ENCODE results near the gene LRRC72.

Gene LRRC72

DNA sequence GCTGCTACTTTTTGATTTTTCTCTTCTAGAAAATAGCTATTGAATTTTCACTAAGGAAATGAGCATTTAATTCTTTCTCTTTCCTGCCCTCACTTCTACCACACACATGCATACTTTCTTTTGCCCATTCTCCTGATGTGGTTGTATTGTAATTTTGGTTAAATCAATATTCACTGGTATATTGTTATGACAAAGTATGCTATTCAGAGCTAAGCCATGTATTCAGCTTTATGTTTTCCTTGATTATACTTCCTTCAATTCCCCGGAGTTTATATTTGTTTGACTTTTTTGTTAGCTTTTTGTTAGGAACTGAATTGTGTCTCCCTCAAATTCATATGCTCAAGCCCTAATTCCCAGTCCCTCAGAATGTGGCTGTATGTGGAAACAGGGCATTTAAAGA, 24.0 kb downstream of the LRRC72 start:
- TF ChIP-seq ARNTL (CRISPR knock-in tag; IDR thresholded peaks at IDR 0.05; ENCODE audit: borderline replicate concordance, low read depth) (no peak), RARB (CRISPR knock-in tag; IDR thresholded peaks at IDR 0.05) (no peak), ZFP3 (CRISPR knock-in tag; IDR thresholded peaks at IDR 0.05) (no peak), TOX (CRISPR knock-in tag; IDR thresholded peaks at IDR 0.05; ENCODE audit: borderline replicate concordance) (no peak), ISL1 (CRISPR knock-in tag; IDR thresholded peaks at IDR 0.05) (no peak), BACH2 (CRISPR knock-in tag; IDR thresholded peaks at IDR 0.05; ENCODE audit: borderline replicate concordance) (no peak), PPARA (CRISPR knock-in tag; IDR thresholded peaks at IDR 0.05; ENCODE audit: borderline replicate concordance) (no peak), PATZ1 (CRISPR knock-in tag; IDR thresholded peaks at IDR 0.05; ENCODE audit: borderline replicate concordance) (no peak), OSR1 (CRISPR knock-in tag; IDR thresholded peaks at IDR 0.05) (no peak), ZFP30 (CRISPR knock-in tag; IDR thresholded peaks at IDR 0.05) (no peak), ESRRG (CRISPR knock-in tag; IDR thresholded peaks at IDR 0.05) (no peak), ZC3H10 (CRISPR knock-in tag; IDR thresholded peaks at IDR 0.05) (no peak), ZNF8 (CRISPR knock-in tag; IDR thresholded peaks at IDR 0.05) (no peak)
- TF ChIP-seq, protein P1, sequence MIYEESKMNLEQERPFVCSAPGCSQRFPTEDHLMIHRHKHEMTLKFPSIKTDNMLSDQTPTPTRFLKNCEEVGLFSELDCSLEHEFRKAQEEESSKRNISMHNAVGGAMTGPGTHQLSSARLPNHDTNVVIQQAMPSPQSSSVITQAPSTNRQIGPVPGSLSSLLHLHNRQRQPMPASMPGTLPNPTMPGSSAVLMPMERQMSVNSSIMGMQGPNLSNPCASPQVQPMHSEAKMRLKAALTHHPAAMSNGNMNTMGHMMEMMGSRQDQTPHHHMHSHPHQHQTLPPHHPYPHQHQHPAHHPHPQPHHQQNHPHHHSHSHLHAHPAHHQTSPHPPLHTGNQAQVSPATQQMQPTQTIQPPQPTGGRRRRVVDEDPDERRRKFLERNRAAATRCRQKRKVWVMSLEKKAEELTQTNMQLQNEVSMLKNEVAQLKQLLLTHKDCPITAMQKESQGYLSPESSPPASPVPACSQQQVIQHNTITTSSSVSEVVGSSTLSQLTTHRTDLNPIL (CRISPR knock-in tag; IDR thresholded peaks at IDR 0.05; ENCODE audit: low read depth) = no peak
- TF ChIP-seq, protein P2, sequence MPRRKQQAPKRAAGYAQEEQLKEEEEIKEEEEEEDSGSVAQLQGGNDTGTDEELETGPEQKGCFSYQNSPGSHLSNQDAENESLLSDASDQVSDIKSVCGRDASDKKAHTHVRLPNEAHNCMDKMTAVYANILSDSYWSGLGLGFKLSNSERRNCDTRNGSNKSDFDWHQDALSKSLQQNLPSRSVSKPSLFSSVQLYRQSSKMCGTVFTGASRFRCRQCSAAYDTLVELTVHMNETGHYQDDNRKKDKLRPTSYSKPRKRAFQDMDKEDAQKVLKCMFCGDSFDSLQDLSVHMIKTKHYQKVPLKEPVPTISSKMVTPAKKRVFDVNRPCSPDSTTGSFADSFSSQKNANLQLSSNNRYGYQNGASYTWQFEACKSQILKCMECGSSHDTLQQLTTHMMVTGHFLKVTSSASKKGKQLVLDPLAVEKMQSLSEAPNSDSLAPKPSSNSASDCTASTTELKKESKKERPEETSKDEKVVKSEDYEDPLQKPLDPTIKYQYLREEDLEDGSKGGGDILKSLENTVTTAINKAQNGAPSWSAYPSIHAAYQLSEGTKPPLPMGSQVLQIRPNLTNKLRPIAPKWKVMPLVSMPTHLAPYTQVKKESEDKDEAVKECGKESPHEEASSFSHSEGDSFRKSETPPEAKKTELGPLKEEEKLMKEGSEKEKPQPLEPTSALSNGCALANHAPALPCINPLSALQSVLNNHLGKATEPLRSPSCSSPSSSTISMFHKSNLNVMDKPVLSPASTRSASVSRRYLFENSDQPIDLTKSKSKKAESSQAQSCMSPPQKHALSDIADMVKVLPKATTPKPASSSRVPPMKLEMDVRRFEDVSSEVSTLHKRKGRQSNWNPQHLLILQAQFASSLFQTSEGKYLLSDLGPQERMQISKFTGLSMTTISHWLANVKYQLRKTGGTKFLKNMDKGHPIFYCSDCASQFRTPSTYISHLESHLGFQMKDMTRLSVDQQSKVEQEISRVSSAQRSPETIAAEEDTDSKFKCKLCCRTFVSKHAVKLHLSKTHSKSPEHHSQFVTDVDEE (CRISPR knock-in tag; IDR thresholded peaks at IDR 0.05) = no peak
- TF ChIP-seq, protein P3, sequence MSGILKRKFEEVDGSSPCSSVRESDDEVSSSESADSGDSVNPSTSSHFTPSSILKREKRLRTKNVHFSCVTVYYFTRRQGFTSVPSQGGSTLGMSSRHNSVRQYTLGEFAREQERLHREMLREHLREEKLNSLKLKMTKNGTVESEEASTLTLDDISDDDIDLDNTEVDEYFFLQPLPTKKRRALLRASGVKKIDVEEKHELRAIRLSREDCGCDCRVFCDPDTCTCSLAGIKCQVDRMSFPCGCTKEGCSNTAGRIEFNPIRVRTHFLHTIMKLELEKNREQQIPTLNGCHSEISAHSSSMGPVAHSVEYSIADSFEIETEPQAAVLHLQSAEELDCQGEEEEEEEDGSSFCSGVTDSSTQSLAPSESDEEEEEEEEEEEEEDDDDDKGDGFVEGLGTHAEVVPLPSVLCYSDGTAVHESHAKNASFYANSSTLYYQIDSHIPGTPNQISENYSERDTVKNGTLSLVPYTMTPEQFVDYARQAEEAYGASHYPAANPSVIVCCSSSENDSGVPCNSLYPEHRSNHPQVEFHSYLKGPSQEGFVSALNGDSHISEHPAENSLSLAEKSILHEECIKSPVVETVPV (CRISPR knock-in tag; IDR thresholded peaks at IDR 0.05) = no peak
- no peak for ATAC-seq

GRCh38 chr7:16554518-16555236, 28.1 kb downstream of the LRRC72 start:
- ATAC-seq = no peak
- TF ChIP-seq ESRRG (CRISPR knock-in tag; IDR thresholded peaks at IDR 0.05) = no peak
- TF ChIP-seq ZNF8 (CRISPR knock-in tag; IDR thresholded peaks at IDR 0.05) = no peak
- no peak for TF ChIP-seq BACH2 (CRISPR knock-in tag; IDR thresholded peaks at IDR 0.05; ENCODE audit: borderline replicate concordance)
- TF ChIP-seq, protein P1 (CRISPR knock-in tag; IDR thresholded peaks at IDR 0.05; ENCODE audit: low read depth) = no peak
- TF ChIP-seq ARNTL (CRISPR knock-in tag; IDR thresholded peaks at IDR 0.05; ENCODE audit: borderline replicate concordance, low read depth) = no peak
- no peak for TF ChIP-seq SNAI2 (CRISPR knock-in tag; IDR thresholded peaks at IDR 0.05)
- no peak for TF ChIP-seq ZNF70 (CRISPR knock-in tag; IDR thresholded peaks at IDR 0.05)
- no peak for TF ChIP-seq PATZ1 (CRISPR knock-in tag; IDR thresholded peaks at IDR 0.05; ENCODE audit: borderline replicate concordance)
- TF ChIP-seq, protein P3 (CRISPR knock-in tag; IDR thresholded peaks at IDR 0.05) = no peak
- no peak for TF ChIP-seq ZFP3 (CRISPR knock-in tag; IDR thresholded peaks at IDR 0.05)
- no peak for TF ChIP-seq ZC3H10 (CRISPR knock-in tag; IDR thresholded peaks at IDR 0.05)
- TF ChIP-seq, protein P2 (CRISPR knock-in tag; IDR thresholded peaks at IDR 0.05) = no peak
